Endothelial cell of hepatic sinusoid (primary cell): ENCODE data around the gene FGL2.
"Not testable (repeated sequence)": the region's sequence is repeated elsewhere in the genome, so short reads cannot be mapped to it uniquely, and the experiment has no call there.

ENCODE experiments used
- in situ Hi-C: cut with HindIII; loops from 2 replicates; pipeline ENCODE4 v1.10.0; 2017; ENCODE audit warnings: low sequenced_read_pairs

The FGL2 gene

GRCh38 chr7:77199013-77199966 lies at the start of gene FGL2:
FGL2 (minus strand) TSS chr7:77199819; CDS start chr7:77199793, 26 bp downstream.
- in situ Hi-C loops = no loop called here

- in situ Hi-C loops = no loop called here
Observed at GRCh38 chr7:77248154-77248553, 48.5 kb upstream of the FGL2 start.

GRCh38 chr7:77247206-77247850 lies 47.7 kb upstream of the FGL2 start:
- in situ Hi-C loops = no loop called here

GRCh38 chr7:77246026-77246640 lies 46.5 kb upstream of the FGL2 start:
- in situ Hi-C loops = no loop called here

GRCh38 chr7:77245015-77245755 lies 45.6 kb upstream of the FGL2 start:
- in situ Hi-C loops = no loop called here

GRCh38 chr7:77244222-77244934 lies 44.8 kb upstream of the FGL2 start:
- in situ Hi-C loops = no loop called here

GRCh38 chr7:77242554-77242953 lies 42.9 kb upstream of the FGL2 start:
- in situ Hi-C loops = no loop called here

GRCh38 chr7:77242068-77242467 lies 42.4 kb upstream of the FGL2 start:
- in situ Hi-C loops = no loop called here

GRCh38 chr7:77239471-77239870 lies 39.9 kb upstream of the FGL2 start:
- in situ Hi-C loops = no loop called here

GRCh38 chr7:77238703-77239136 lies 39.1 kb upstream of the FGL2 start:
- in situ Hi-C loops = no loop called here

- in situ Hi-C loops = no loop called here
Observed at GRCh38 chr7:77235276-77235675, 35.7 kb upstream of the FGL2 start.

GRCh38 chr7:77232467-77232866 lies 32.8 kb upstream of the FGL2 start:
- in situ Hi-C loops = no loop called here

- in situ Hi-C loops = not testable (repeated sequence)
Observed at GRCh38 chr7:77228795-77229194, 29.2 kb upstream of the FGL2 start.

- in situ Hi-C loops = no loop called here
Observed at GRCh38 chr7:77226357-77226839, 26.8 kb upstream of the FGL2 start.

- in situ Hi-C loops = no loop called here
Observed at GRCh38 chr7:77223261-77223660, 23.6 kb upstream of the FGL2 start.

GRCh38 chr7:77222819-77223218 lies 23.2 kb upstream of the FGL2 start:
- in situ Hi-C loops = no loop called here

- in situ Hi-C loops = no loop called here
Observed at GRCh38 chr7:77222065-77222464, 22.4 kb upstream of the FGL2 start.

GRCh38 chr7:77219701-77220331 lies 20.2 kb upstream of the FGL2 start:
- in situ Hi-C loops = not testable (repeated sequence)

GRCh38 chr7:77217474-77218185 lies 18.0 kb upstream of the FGL2 start:
- in situ Hi-C loops = no loop called here
